Measurements from ENCODE around the gene CDH23. TPM values are rescaled to one million over a fixed set of nuclear protein-coding genes. Genes with fewer than 3 reads are reported as not detected.
A peak's percentile ranks its signal among the peaks of the same experiment; 100 is the strongest.

CDH23 gene
- total and polyA plus RNA-seq, 2 of the 8 experiments (the other 6 are each of a cell fraction or from before 2014, with no cell fraction given): 1.9 to 4.9 TPM

GRCh38 chr10:71404503-71405295 lies 8.0 kb downstream of the CDH23 start:
- Histone ChIP-seq H3K27ac (ENCODE audit: low read depth, low read length) (no peak overlapping the region), H2BK5ac (ENCODE audit: low read depth, low read length) (no peak overlapping the region), H3K9me3 (ENCODE audit: insufficient read depth in 2 of 2, low read depth in 1 of 2, low read length in 1 of 2) (no peaks in the 10 kb centered on the region)

More at GRCh38 chr10:71404503-71405295, 8.0 kb downstream of the CDH23 start:
- peaks cover 0 to 3% of the 10 kb centered on the region in 2 experiments for H4K20me1 ChIP-seq (replicated peaks in 1 of 2; ENCODE audit: control insufficient read depth in 1 of 2, insufficient read depth in 2 of 2, low read length in 2 of 2)
- FAIRE-seq: no peak
- no peaks in the 10 kb centered on the region for H3K79me2 ChIP-seq (ENCODE audit: control insufficient read depth in 1 of 2, insufficient read depth in 2 of 2, low read length in 2 of 2)
- no peaks in the 10 kb centered on the region for H3K23me2 ChIP-seq (ENCODE audit: low read depth, low read length)
- no peaks in the 10 kb centered on the region for H3K36me3 ChIP-seq (ENCODE audit: control insufficient read depth in 2 of 4, insufficient read depth in 4 of 4, low read length in 3 of 4)
- no peak overlapping the region for H2BK15ac ChIP-seq (ENCODE audit: low read length)
- 0 out of 2 replicates have a peak overlapping the region, but pooled peaks have one; percentile 13 for H2AFZ ChIP-seq (ENCODE audit: low read length)
- TF ChIP-seq BRCA1 (IDR thresholded peaks at IDR 0.05; ENCODE audit: low read depth, low read length) (no peak), GABPA (IDR thresholded peaks at IDR 0.05; ENCODE audit: borderline replicate concordance, insufficient read depth, low read length) (no peak), HDAC6 (IDR thresholded peaks at IDR 0.05; ENCODE audit: low read depth, low read length) (no peak), RNF2 (IDR thresholded peaks at IDR 0.05; ENCODE audit: borderline replicate concordance, low read depth, low read length, missing control alignments, poor library complexity, severe bottlenecking) (no peak), SRF (IDR thresholded peaks at IDR 0.05; ENCODE audit: low read depth, low read length) (no peak), USF2 (IDR thresholded peaks at IDR 0.05; ENCODE audit: low read length) (no peak), ASH2L (IDR thresholded peaks at IDR 0.05; ENCODE audit: low read length) (no peak)
- H3K18ac ChIP-seq (ENCODE audit: extremely low read depth, low read length): no peak overlapping the region
- peak in 1 of 2 experiments; percentile 46 for DNase-seq (ENCODE audit: low read depth in 1 of 2, low spot score in 2 of 2)
- H4K5ac ChIP-seq (ENCODE audit: insufficient read length, low read depth, low read length): no peak overlapping the region
- H2BK120ac ChIP-seq (replicated peaks; ENCODE audit: low read depth, low read length): no peak overlapping the region
- H2BK20ac ChIP-seq (ENCODE audit: low read length): no peak overlapping the region
- H3K79me1 ChIP-seq (ENCODE audit: low read depth, low read length): no peaks in the 10 kb centered on the region
- POLR2A ChIA-PET (ENCODE audit: partially characterized antibody): no interaction called here
- H3K56ac ChIP-seq (replicated peaks; ENCODE audit: insufficient read length, low read depth, low read length): no peak overlapping the region
- no peak overlapping the region for H3K4me3 ChIP-seq (ENCODE audit: extremely low read depth in 1 of 4, insufficient read depth in 2 of 4, low read depth in 3 of 4, low read length in 4 of 4)
- H3K23ac ChIP-seq (ENCODE audit: insufficient read length): no peak overlapping the region
- H3K4me2 ChIP-seq (ENCODE audit: insufficient read depth in 1 of 2, low read depth in 2 of 2, low read length in 2 of 2): no peak overlapping the region
- peaks cover 3 to 4% (median 3%) of the 10 kb centered on the region in 4 experiments; a peak in 4 of 7 replicates for H3K4me1 ChIP-seq (replicated peaks in 1 of 4; ENCODE audit: control insufficient read depth in 3 of 4, insufficient read depth in 4 of 4, low read length in 3 of 4)
- no peak overlapping the region for H2AK5ac ChIP-seq (ENCODE audit: low read depth, low read length)
- H3K27me3 ChIP-seq (replicated peaks in 1 of 4; ENCODE audit: control insufficient read depth in 3 of 4, extremely low read depth in 1 of 4, insufficient read depth in 3 of 4, low read length in 3 of 4): peaks cover 0 to 4% (median 4%) of the 10 kb centered on the region in 4 experiments; a peak in 3 of 7 replicates
- H4K91ac ChIP-seq (replicated peaks; ENCODE audit: insufficient read length, low read length): no peak overlapping the region
- H3K9ac ChIP-seq (replicated peaks in 1 of 4; ENCODE audit: extremely low read depth in 1 of 4, low read depth in 3 of 4, low read length in 3 of 4): no peak overlapping the region
- no peak overlapping the region for H2BK12ac ChIP-seq (ENCODE audit: low read depth, low read length)
- no peak overlapping the region for H3K4ac ChIP-seq (replicated peaks; ENCODE audit: insufficient read length, low read depth, low read length)
- no peak overlapping the region for H3K14ac ChIP-seq (ENCODE audit: insufficient read length)
- H4K8ac ChIP-seq (ENCODE audit: extremely low read depth, insufficient read depth, low read length): no peak overlapping the region; the same call in 1 of the 2 replicates
- WGBS, 2 experiments (ENCODE audit: extremely low coverage in 1 of 2, insufficient coverage in 1 of 2, insufficient read length in 1 of 2, insufficient replicate concordance in 2 of 2, low coverage in 1 of 2, low lambda C conversion rate in 2 of 2, missing lambda C conversion rate in 1 of 2): 75% methylated on average over 13 of the region's 13 CpGs; no CpG with 5 or more reads in 1 of the 2 experiments
- CTCF ChIA-PET (ENCODE audit: partially characterized antibody): interaction anchor here (0.9 to 3.0 kb wide), 4 partner anchors 9 to 165 kb away, joined by 3 to 12 read pairs (median 4); no protein-coding TSS in a partner anchor
